Skeletal muscle satellite cell (primary cell): ENCODE measurements around the gene HTT-AS.
A peak's percentile ranks its signal among the peaks of the same experiment; 100 is the strongest.
"Not testable (repeated sequence)": the region's sequence is repeated elsewhere in the genome, so short reads cannot be mapped to it uniquely, and the experiment has no call there.

Source experiments
- H3K27me3 ChIP-seq: 2 replicates; pipeline ENCODE4 v1.7.0; 2013; ENCODE audit warnings: low read length; ENCODE audit not compliant: control insufficient read depth, insufficient read depth
- H3K36me3 ChIP-seq: 2 replicates; pipeline ENCODE4 v1.7.0; 2013; ENCODE audit warnings: mild to moderate bottlenecking, control low read depth, low read length; ENCODE audit not compliant: insufficient read depth
- H3K4me1 ChIP-seq: 2 replicates; pipeline ENCODE4 v1.7.0; 2013; ENCODE audit warnings: low read length; ENCODE audit not compliant: control insufficient read depth, insufficient read depth
- H3K4me2 ChIP-seq: 2 replicates; pipeline ENCODE4 v1.7.0; 2013; ENCODE audit warnings: mild to moderate bottlenecking, low read length
- H3K4me3 ChIP-seq: 2 replicates; pipeline ENCODE4 v1.7.0; 2013; ENCODE audit warnings: low read length
- H3K9ac ChIP-seq: 2 replicates; pipeline ENCODE4 v1.7.0; 2013; ENCODE audit warnings: mild to moderate bottlenecking, low read depth, low read length, moderate library complexity
- H3K9me3 ChIP-seq: replicated peaks from 2 replicates; pipeline ENCODE4 v1.7.0; 2013; ENCODE audit warnings: mild to moderate bottlenecking, control low read depth, low read length

HTT-AS gene

DNA sequence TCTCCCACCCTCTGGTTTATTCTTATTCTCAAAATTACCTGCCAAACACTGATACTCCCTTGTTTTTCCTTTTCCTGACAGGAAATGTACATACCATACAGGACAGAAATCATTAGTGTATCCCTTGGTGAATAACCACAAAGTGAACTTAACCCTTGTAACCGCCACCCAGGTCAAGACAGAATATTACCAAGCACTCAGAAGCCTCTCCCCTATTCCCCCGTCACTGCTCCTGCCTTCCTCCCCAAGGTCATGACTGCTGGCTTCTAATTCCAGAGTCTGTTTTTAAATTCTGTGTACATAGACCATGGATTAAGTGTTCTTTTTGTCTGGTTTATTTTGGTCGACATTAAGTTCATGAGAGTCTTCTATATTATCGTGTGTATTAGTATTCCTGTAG, 37.9 kb upstream of the HTT-AS start:
- no peak overlapping the region for H3K4me3 ChIP-seq
- H3K9me3 ChIP-seq: no peaks in the 10 kb centered on the region

DNA sequence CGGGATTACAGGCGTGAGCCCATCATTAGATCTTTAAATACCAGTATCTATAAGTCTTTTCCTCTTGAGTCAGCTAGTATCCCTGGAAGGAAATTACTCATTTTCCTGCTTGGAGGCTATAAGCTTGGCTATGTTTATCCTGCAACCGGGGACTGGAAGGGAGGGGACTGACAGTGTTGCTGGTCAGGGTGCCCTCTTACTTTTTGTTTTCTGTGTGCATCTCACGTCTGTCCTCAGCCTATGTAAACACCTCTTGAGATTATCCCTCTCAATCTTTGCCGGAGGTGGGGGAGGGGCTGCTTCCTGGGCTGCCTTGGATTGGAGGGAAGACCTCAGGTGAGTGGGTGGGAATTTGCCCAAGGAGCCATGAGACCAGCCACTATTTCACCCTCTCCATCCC, 37.1 kb upstream of the HTT-AS start:
- Histone ChIP-seq H3K9me3 (no peaks in the 10 kb centered on the region), H3K4me1 (peaks cover 50% of the 10 kb centered on the region), H3K9ac (no peak overlapping the region), H3K36me3 (peaks cover 41% of the 10 kb centered on the region), H3K4me3 (peak overlapping the region; percentile 50), H3K4me2 (peak overlapping the region; percentile 53), H3K27me3 (no peaks in the 10 kb centered on the region)

More for the DNA sequence above, 37.9 kb upstream of the HTT-AS start:
- Histone ChIP-seq H3K36me3 (peaks cover 41% of the 10 kb centered on the region), H3K4me2 (peak overlapping the region; percentile 1), H3K4me1 (peaks cover 45% of the 10 kb centered on the region), H3K27me3 (no peaks in the 10 kb centered on the region), H3K9ac (peak overlapping the region; percentile 11)

DNA sequence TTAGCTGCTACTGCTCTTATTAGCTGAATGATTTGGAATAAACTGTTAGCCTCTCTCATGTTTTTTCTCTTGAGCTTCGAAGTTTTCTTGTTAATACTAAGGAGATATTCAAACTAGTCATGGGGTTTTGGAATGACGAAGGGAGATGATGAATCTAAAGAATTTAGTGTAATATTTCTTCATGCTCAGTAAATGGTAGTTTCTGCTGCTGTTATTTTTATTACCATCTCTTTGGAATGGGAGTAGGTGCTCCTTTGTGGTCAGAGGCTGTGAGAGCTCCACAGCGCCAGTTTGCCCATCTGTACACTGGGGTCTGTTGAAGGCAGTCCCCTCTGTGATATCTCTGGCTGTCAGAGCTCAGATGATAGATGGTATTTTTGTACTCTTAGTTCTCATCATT, 33.9 kb upstream of the HTT-AS start:
- H3K9me3 ChIP-seq: no peaks in the 10 kb centered on the region
- peaks cover 37% of the 10 kb centered on the region for H3K4me1 ChIP-seq
- no peak overlapping the region for H3K4me3 ChIP-seq
- no peaks in the 10 kb centered on the region for H3K27me3 ChIP-seq
- peak overlapping the region; percentile 20 for H3K9ac ChIP-seq
- no peak overlapping the region for H3K4me2 ChIP-seq
- H3K36me3 ChIP-seq: peaks cover 18% of the 10 kb centered on the region

DNA sequence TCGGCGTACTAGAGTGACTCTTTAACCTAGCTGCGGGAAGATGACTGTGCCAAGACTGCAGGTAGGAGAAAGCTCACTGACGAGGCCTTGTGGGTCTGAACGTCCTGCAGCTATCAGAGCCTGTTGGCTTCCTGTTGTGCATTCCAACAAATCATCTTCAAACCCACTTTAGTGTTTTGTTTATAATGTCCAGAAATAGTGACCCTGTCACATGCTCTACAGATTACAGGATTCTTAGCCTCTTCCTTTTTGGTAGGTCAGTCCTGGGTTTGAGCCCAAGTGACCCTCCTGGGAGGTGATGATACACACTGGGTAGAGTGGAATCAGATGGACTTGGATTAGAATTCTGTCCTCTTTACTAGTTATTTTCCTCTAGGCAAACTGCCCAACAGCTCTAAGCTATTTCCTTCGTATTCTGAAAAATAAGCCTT, 33.4 kb upstream of the HTT-AS start:
- Histone ChIP-seq H3K9me3 (no peaks in the 10 kb centered on the region), H3K36me3 (peaks cover 20% of the 10 kb centered on the region), H3K4me2 (no peak overlapping the region), H3K4me3 (no peak overlapping the region), H3K9ac (peak overlapping the region; percentile 20), H3K27me3 (no peaks in the 10 kb centered on the region), H3K4me1 (peaks cover 32% of the 10 kb centered on the region)

DNA sequence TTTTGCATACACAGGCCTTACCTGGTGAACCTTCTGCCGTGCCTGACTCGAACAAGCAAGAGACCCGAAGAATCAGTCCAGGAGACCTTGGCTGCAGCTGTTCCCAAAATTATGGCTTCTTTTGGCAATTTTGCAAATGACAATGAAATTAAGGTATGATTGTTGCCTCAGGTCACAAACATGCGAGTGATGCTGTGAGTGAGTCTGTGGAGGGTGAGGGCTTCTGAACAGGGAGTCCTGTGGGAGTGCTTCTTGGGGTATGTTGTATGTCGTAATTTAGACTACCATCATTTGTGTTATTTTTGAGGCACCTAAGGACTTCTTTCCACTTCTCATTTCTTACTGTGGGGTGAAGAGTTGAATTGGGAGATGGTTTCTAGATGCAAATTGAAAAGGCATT, 32.9 kb upstream of the HTT-AS start:
- Histone ChIP-seq H3K4me1 (peaks cover 27% of the 10 kb centered on the region), H3K9me3 (no peaks in the 10 kb centered on the region), H3K9ac (peak overlapping the region; percentile 27), H3K4me3 (no peak overlapping the region), H3K27me3 (no peaks in the 10 kb centered on the region), H3K4me2 (no peak overlapping the region), H3K36me3 (peaks cover 23% of the 10 kb centered on the region)

DNA sequence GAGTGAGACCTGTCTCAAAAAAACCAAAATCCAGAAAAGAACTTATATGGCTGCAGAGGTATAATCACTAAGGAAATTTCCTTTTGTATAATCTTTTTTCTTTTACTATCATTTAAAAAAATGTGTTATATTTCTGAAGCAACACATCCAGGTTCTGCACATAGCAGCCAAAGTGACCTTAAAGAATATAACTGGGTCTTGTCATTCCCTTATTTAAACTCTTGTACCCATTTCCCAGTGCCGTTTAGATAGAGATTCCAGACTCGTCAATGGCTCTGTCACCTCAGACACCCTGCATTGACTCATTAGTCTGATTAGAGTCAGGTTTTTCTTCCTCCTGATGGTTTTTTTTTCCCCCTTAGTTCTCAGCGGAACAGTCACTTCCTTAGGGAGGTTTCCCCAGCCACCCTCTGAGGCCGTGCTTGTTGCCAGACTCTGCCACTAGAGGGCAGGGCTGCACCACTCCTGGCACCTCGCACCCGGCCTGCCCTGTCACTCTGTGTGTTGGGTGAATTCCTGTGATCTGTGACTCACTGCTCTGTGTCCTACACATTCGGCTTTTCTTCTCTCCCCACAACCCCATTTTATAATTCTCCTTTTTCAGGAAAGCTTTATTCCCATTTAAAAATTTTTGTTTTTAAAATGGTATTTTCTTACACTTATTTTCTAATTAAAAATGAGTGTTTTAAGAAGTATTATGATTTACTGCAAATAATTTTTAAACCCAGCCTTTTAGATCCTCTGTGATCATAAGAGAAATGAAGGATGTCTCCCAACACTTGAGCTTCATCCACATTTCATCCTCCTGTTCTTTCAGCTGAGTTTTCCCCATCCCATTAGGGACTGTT, 32.2 kb upstream of the HTT-AS start:
- H3K9ac ChIP-seq: peak overlapping the region; percentile 27
- peaks cover 20% of the 10 kb centered on the region for H3K4me1 ChIP-seq
- H3K4me2 ChIP-seq: no peak overlapping the region
- no peak overlapping the region for H3K4me3 ChIP-seq
- peaks cover 23% of the 10 kb centered on the region for H3K36me3 ChIP-seq
- H3K9me3 ChIP-seq: no peaks in the 10 kb centered on the region
- H3K27me3 ChIP-seq: no peaks in the 10 kb centered on the region

DNA sequence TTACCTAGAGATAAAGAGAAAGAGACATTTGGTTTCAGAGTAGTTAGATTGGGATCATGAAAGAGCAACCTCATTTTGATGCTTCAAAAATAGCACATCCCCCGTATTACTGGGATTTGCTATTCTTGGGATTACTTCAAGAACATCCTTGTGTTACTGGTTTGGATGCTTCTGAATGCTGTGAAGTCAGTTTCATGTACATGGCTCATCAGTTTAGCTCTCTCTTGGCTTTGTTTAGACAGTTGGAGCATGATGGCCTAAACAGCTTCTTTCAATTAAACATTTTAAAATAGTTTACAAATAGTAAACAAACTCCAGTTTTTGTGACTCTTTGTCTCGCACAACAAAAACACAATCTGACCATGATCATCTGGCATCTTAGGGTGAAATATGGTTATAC, 24.0 kb upstream of the HTT-AS start:
- Histone ChIP-seq H3K4me3 (no peak overlapping the region), H3K36me3 (peaks cover 18% of the 10 kb centered on the region), H3K27me3 (no peaks in the 10 kb centered on the region), H3K4me2 (no peak overlapping the region), H3K9ac (no peak overlapping the region), H3K4me1 (no peaks in the 10 kb centered on the region), H3K9me3 (no peaks in the 10 kb centered on the region)

DNA sequence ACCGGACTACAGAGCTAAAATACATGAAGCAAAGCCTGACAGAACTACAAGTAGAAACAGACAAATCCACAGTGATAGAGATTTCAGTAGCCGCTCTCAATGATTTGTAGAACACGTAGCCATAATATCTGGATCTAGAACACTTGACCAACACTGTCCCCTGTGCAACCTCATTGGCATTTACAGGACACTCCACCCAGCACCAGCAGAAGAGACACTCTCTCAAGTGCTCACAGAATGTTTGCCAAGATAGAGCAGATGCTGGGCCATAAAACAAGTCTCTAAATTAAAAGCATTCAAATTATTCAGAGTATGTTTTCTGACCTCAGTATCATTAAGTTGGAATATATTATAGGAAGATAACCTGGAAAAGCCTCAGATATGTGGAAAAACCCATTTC, 21.9 kb upstream of the HTT-AS start:
- H3K4me3 ChIP-seq: no peak overlapping the region
- no peak overlapping the region for H3K4me2 ChIP-seq
- H3K9me3 ChIP-seq: no peaks in the 10 kb centered on the region
- H3K9ac ChIP-seq: no peak overlapping the region
- H3K27me3 ChIP-seq: no peaks in the 10 kb centered on the region
- no peaks in the 10 kb centered on the region for H3K4me1 ChIP-seq
- H3K36me3 ChIP-seq: peaks cover 13% of the 10 kb centered on the region

DNA sequence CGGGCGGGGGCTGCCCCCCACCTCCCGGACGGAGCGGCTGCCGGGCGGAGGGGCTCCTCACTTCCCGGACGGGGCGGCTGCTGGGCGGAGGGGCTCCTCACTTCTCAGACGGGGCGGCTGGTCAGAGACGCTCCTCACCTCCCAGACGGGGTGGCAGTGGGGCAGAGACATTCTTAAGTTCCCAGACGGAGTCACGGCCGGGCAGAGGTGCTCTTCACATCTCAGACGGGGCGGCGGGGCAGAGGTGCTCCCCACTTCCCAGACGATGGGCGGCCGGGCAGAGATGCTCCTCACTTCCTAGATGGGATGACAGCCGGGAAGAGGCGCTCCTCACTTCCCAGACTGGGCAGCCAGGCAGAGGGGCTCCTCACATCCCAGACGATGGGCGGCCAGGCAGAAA, 20.4 kb upstream of the HTT-AS start:
- H3K27me3 ChIP-seq, H3K4me1 ChIP-seq, H3K4me3 ChIP-seq, H3K9me3 ChIP-seq, H3K4me2 ChIP-seq, H3K9ac ChIP-seq: not testable (repeated sequence)
- peaks cover 20% of the 10 kb centered on the region for H3K36me3 ChIP-seq

DNA sequence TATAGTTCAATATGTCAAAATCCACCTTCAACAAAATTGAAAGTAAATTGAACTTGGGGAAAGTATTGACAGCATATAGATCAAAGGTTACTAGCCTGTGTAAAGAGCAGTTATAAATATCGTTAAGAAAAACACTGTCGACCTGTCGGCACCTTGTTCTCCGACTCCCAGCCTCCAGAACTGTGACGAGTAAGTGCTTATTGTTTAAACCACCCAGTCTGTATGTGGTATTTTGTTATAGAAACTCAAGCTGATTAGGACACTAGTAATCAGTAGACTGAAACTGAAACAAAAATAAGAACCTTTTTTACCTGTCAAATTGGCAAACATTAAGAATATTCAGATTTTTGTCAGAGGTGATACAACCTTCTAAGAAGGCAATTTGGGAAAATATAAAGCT, 17.1 kb upstream of the HTT-AS start:
- H3K36me3 ChIP-seq: peaks cover 24% of the 10 kb centered on the region
- H3K4me3 ChIP-seq: no peak overlapping the region
- H3K27me3 ChIP-seq: no peaks in the 10 kb centered on the region
- H3K4me1 ChIP-seq: no peaks in the 10 kb centered on the region
- no peak overlapping the region for H3K9ac ChIP-seq
- H3K9me3 ChIP-seq: no peaks in the 10 kb centered on the region
- H3K4me2 ChIP-seq: no peak overlapping the region

DNA sequence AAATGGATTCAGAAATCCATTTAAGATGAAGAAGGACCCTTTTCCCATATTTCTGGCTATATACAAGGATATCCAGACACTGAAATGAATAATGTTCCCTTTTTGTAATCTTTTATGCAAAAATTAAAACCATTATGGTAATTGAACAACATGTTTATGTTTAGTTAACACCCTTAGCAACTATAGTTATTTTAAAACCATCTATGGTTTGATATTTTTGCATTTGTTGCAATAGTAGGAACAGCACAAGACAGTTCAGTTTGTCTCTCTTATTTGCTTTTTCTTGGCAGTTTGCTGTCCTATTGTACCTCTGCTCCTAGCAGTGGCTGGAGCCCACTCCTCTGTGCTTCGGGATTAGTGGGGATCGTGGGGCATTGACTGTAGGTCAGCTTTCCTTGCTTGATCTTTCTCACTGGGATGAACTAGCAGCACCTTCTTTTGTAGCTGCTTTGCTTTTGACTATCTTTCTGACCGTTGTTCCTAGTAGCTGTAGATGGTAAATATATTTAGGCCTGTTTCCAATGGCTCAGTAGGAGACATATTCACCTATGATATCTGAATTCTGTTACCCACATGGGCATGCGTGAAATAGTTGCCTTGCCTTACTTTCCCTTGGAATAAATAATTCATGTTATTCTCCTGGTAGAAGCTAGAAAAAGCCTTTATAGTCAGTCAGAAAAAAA, 12.9 kb upstream of the HTT-AS start:
- no peaks in the 10 kb centered on the region for H3K9me3 ChIP-seq
- H3K27me3 ChIP-seq: no peaks in the 10 kb centered on the region
- H3K4me2 ChIP-seq: no peak overlapping the region
- H3K4me1 ChIP-seq: no peaks in the 10 kb centered on the region
- no peak overlapping the region for H3K4me3 ChIP-seq
- peaks cover 15% of the 10 kb centered on the region for H3K36me3 ChIP-seq
- no peak overlapping the region for H3K9ac ChIP-seq
